IMR-90 (cell line): ENCODE data around the gene JKAMP. TPM values are rescaled to one million over a fixed set of nuclear protein-coding genes. Genes with fewer than 3 reads are reported as not detected.

Experiments used
- ATAC-seq: fragments of 200-7000 bp; cut with Tn5 transposase; 2 replicates; pipeline ENCODE4 v1.9.1; 2020; ENCODE audit warnings: low read depth, mild to moderate bottlenecking, moderate library complexity
- BruUV-seq: library from RNA; stranded (reverse); fragments of 400-500 nt; replicated peaks from 2 replicates; lab custom pipeline; 2021; lab: Mats Ljungman, UMichigan
- CTCF ChIA-PET: fragments of 300-600 bp; formaldehyde crosslinking; extraction: SDS; loops from one replicate; lab custom pipeline; 2021; ENCODE audit warnings: antibody characterized with exemption; lab: Yijun Ruan, JAX
- POLR2A ChIA-PET: fragments of 300-600 bp; sonication (Branson Sonifier 250); formaldehyde crosslinking; loops from one replicate; lab custom pipeline; 2022; ENCODE audit warnings: antibody characterized with exemption; ENCODE audit not compliant: unreplicated experiment; lab: Charles Lee
- DNase-seq: peaks from one replicate; pipeline ENCODE4 v3.0.0; 2013
- H2AFZ ChIP-seq: replicated peaks from 2 replicates; pipeline ENCODE3; 2013; ENCODE audit warnings: low read length, mild to moderate bottlenecking; ENCODE audit not compliant: poor library complexity
- H2AK5ac ChIP-seq: 2 replicates; pipeline ENCODE4 v1.6.1; 2013; ENCODE audit warnings: low read depth, low read length, inconsistent platforms
- H2AK9ac ChIP-seq: replicated peaks from 2 replicates; pipeline ENCODE3; 2013; ENCODE audit warnings: mild to moderate bottlenecking, low read depth, low read length, moderate library complexity; ENCODE audit not compliant: poor library complexity
- H2BK120ac ChIP-seq: 2 replicates; pipeline ENCODE4 v1.6.1; 2013; ENCODE audit warnings: low read depth, low read length, inconsistent platforms
- H2BK15ac ChIP-seq: 3 replicates; pipeline ENCODE4 v1.6.1; 2013; ENCODE audit warnings: low read depth, low read length, inconsistent platforms
- H2BK20ac ChIP-seq: 2 replicates; pipeline ENCODE4 v1.6.1; 2013; ENCODE audit warnings: low read depth, mild to moderate bottlenecking, inconsistent platforms, low read length, moderate library complexity
- H2BK5ac ChIP-seq: 2 replicates; pipeline ENCODE4 v1.6.1; 2013; ENCODE audit warnings: mild to moderate bottlenecking, low read depth, low read length, inconsistent platforms; ENCODE audit not compliant: poor library complexity, severe bottlenecking
- H3K14ac ChIP-seq: replicated peaks from 2 replicates; pipeline ENCODE4 v1.6.1; 2013; ENCODE audit warnings: low read depth, low read length, inconsistent platforms
- H3K18ac ChIP-seq: 2 replicates; pipeline ENCODE4 v1.6.1; 2013; ENCODE audit warnings: low read depth, low read length, control low read depth
- H3K23ac ChIP-seq: 2 replicates; pipeline ENCODE4 v1.6.1; 2013; ENCODE audit warnings: low read depth, low read length, inconsistent platforms
- H3K27ac ChIP-seq: 2 replicates; pipeline ENCODE4 v1.5.1; 2013; ENCODE audit warnings: mild to moderate bottlenecking, control low read depth, low read length; ENCODE audit not compliant: insufficient read depth
- H3K27me3 ChIP-seq: 2 replicates; pipeline ENCODE4 v1.6.1; 2013; ENCODE audit warnings: low read length; ENCODE audit not compliant: control insufficient read depth, insufficient read depth
- H3K36me3 ChIP-seq: 2 replicates; pipeline ENCODE4 v1.6.1; 2013; ENCODE audit warnings: low read length, mixed read lengths; ENCODE audit not compliant: control insufficient read depth, insufficient read depth
- H3K4ac ChIP-seq: 2 replicates; pipeline ENCODE4 v1.6.1; 2013; ENCODE audit warnings: low read depth, low read length, inconsistent platforms
- H3K4me1 ChIP-seq: 2 replicates; pipeline ENCODE4 v1.6.1; 2013; ENCODE audit warnings: low read length, mixed read lengths; ENCODE audit not compliant: control insufficient read depth, insufficient read depth
- H3K4me2 ChIP-seq: 2 replicates; pipeline ENCODE4 v1.6.1; 2013; ENCODE audit warnings: low read depth, mild to moderate bottlenecking, control low read depth, low read length, moderate library complexity
- H3K4me3 ChIP-seq: 2 replicates; pipeline ENCODE4 v1.5.1; 2013; ENCODE audit warnings: low read depth, mild to moderate bottlenecking, control low read depth, low read length, moderate library complexity; ENCODE audit not compliant: insufficient read depth
- H3K56ac ChIP-seq: 2 replicates; pipeline ENCODE4 v1.6.1; 2013; ENCODE audit warnings: low read length, inconsistent platforms; ENCODE audit not compliant: insufficient read depth; ENCODE audit errors: extremely low read depth
- H3K79me1 ChIP-seq, 2 experiments: 2 replicates each; pipeline ENCODE4 v1.6.1; 2013; ENCODE audit warnings: low read length in 2 of 2, inconsistent platforms in 1 of 2, low read depth in 1 of 2
- H3K9ac ChIP-seq: 2 replicates; pipeline ENCODE4 v1.6.1; 2013; ENCODE audit warnings: low read depth, low read length, control low read depth
- H3K9me1 ChIP-seq: 2 replicates; pipeline ENCODE4 v1.6.1; 2013; ENCODE audit warnings: low read length, inconsistent platforms; ENCODE audit not compliant: insufficient read depth
- H3K9me3 ChIP-seq: 2 replicates; pipeline ENCODE4 v1.6.1; 2013; ENCODE audit warnings: low read length; ENCODE audit not compliant: control insufficient read depth, insufficient read depth
- H4K20me1 ChIP-seq: 2 replicates; pipeline ENCODE4 v1.6.1; 2013; ENCODE audit warnings: low read length, inconsistent platforms; ENCODE audit not compliant: insufficient read depth
- H4K5ac ChIP-seq: 2 replicates; pipeline ENCODE4 v1.6.1; 2013; ENCODE audit warnings: mild to moderate bottlenecking, low read depth, low read length, control low read depth
- H4K8ac ChIP-seq, 2 experiments: 2 replicates each; pipeline ENCODE4 v1.6.1; 2013; ENCODE audit warnings: low read depth in 2 of 2, low read length in 2 of 2, control low read depth in 1 of 2, inconsistent platforms in 1 of 2
- H4K91ac ChIP-seq: 2 replicates; pipeline ENCODE4 v1.6.1; 2013; ENCODE audit warnings: low read depth, low read length, inconsistent platforms; ENCODE audit not compliant: insufficient read depth
- BHLHE40 ChIP-seq: fragments of 150-350 bp; IDR thresholded peaks from 2 replicates; pipeline ENCODE4 v1.6.1; 2016; ENCODE audit warnings: mild to moderate bottlenecking, low read depth, low read length
- CEBPB ChIP-seq: IDR thresholded peaks from 2 replicates; pipeline ENCODE4 v1.6.1; 2012; ENCODE audit warnings: low read depth, low read length, improper control_type of control experiment
- CHD1 ChIP-seq: IDR thresholded peaks from 2 replicates; pipeline ENCODE4 v1.6.1; 2012; ENCODE audit warnings: low read depth, low read length, improper control_type of control experiment
- FOS ChIP-seq: fragments of 150-350 bp; IDR thresholded peaks from 2 replicates; pipeline ENCODE4 v1.6.1; 2016; ENCODE audit warnings: low read depth, low read length
- MAFK ChIP-seq: IDR thresholded peaks from 2 replicates; pipeline ENCODE4 v1.6.1; 2012; ENCODE audit warnings: low read depth, low read length, improper control_type of control experiment
- MAZ ChIP-seq: IDR thresholded peaks from 2 replicates; pipeline ENCODE4 v1.6.1; 2012; ENCODE audit warnings: low read depth, mild to moderate bottlenecking, low read length, improper control_type of control experiment, moderate library complexity, borderline replicate concordance
- MXI1 ChIP-seq: IDR thresholded peaks from 2 replicates; pipeline ENCODE4 v1.6.1; 2012; ENCODE audit warnings: low read depth, mild to moderate bottlenecking, low read length, moderate library complexity, borderline replicate concordance
- NFE2L2 ChIP-seq: fragments of 150-350 bp; IDR thresholded peaks from 2 replicates; pipeline ENCODE4 v1.6.1; 2016; ENCODE audit warnings: low read depth, mild to moderate bottlenecking, low read length
- POLR2A ChIP-seq: IDR thresholded peaks from 2 replicates; pipeline ENCODE4 v1.6.1; 2012; ENCODE audit warnings: mild to moderate bottlenecking, low read depth, low read length
- RAD21 ChIP-seq: IDR thresholded peaks from 2 replicates; pipeline ENCODE4 v1.6.1; 2012; ENCODE audit warnings: low read length, improper control_type of control experiment
- RCOR1 ChIP-seq: IDR thresholded peaks from 2 replicates; pipeline ENCODE4 v1.6.1; 2012; ENCODE audit warnings: mild to moderate bottlenecking, low read length, improper control_type of control experiment; ENCODE audit not compliant: insufficient replicate concordance
- RFX5 ChIP-seq: IDR thresholded peaks from 2 replicates; pipeline ENCODE4 v1.8.0; 2012; ENCODE audit warnings: low read depth, mild to moderate bottlenecking, low read length, moderate library complexity
- SMC3 ChIP-seq: fragments of 150-350 bp; IDR thresholded peaks from 2 replicates; pipeline ENCODE4 v1.6.1; 2016; ENCODE audit warnings: low read depth, mild to moderate bottlenecking, antibody characterized with exemption, low read length, moderate library complexity
- WGBS, 2 experiments: methylation state at CpG; one replicate each; pipeline versions ENCODE4 v1.1.5 to v1.1.7; 2013; ENCODE audit warnings: missing lambda C conversion rate in 2 of 2; ENCODE audit not compliant: insufficient read length in 1 of 2; ENCODE audit errors: extremely low coverage in 2 of 2; 5-methylcytosine and 5-hydroxymethylcytosine counted together
- dilution Hi-C: fragments of 300-500 bp; cut with HindIII; formaldehyde crosslinking; loops from one replicate; pipeline ENCODE4 v1.14.3; 2018; ENCODE audit warnings: low sequenced_read_pairs; ENCODE audit not compliant: unreplicated experiment
- in situ Hi-C: fragments of 300-500 bp; cut with MboI; formaldehyde crosslinking; loops from 3 replicates; pipeline ENCODE4 v1.14.3; 2019; ENCODE audit warnings: low sequenced_read_pairs, inconsistent platforms, mixed read lengths
- intact Hi-C: fragments of 100-400 bp; cut with micrococcal nuclease; formaldehyde crosslinking; loops from 2 replicates; pipeline ENCODE4 v1.10.0; 2022
- polyA plus RNA-seq, 3 experiments: library from polyadenylated mRNA; depleted of rRNA; stranded (reverse); fragments of >200 nt; gene quantifications; 2 replicates each; pipeline ENCODE4 v1.2.3, GENCODE V29; 2012; ENCODE audit warnings: low replicate concordance in 1 of 3
- total RNA-seq: library from RNA; depleted of rRNA; stranded (reverse); fragments of >200 nt; gene quantifications from 2 replicates; pipeline ENCODE4 v1.2.3, GENCODE V29; 2012
- TF ChIP-seq, protein P1 (sequence below): fragments of 150-350 bp; IDR thresholded peaks from 2 replicates; pipeline ENCODE4 v1.6.1; 2017; ENCODE audit warnings: mild to moderate bottlenecking, antibody characterized with exemption, low read length, low read depth
- TF ChIP-seq, protein P2 (sequence below): conservative IDR thresholded peaks from 2 replicates; pipeline ENCODE4 v1.5.1; 2012; ENCODE audit warnings: mild to moderate bottlenecking, low read depth, low read length, improper control_type of control experiment

Gene JKAMP
- total and polyA plus RNA-seq, 2 of the 4 experiments (the other 2 are of a cell fraction) = 62.2 to 101 TPM

GRCh38 chr14:59480166-59480565 lies 4.2 kb upstream of the JKAMP start:
- no TSS peak for BruUV-seq
- peak overlapping the region; percentile 68; the same call in 1 of the 2 replicates for H2BK120ac ChIP-seq
- no peak overlapping the region for H2AFZ ChIP-seq
- H3K4ac ChIP-seq = peak overlapping the region; percentile 67
- dilution Hi-C loops (no loop called here), in situ Hi-C loops (loop anchor here (25.0 kb wide), 1 partner anchor 607 kb away; the partner anchor contains the start of gene PCNX4), intact Hi-C loops (no loop called here)
- peak overlapping the region; percentile 76; the same call in 1 of the 2 replicates for H3K23ac ChIP-seq
- no peak overlapping the region; the same call in 1 of the 2 replicates for H2BK20ac ChIP-seq
- no peak overlapping the region for H3K27ac ChIP-seq
- no peak overlapping the region for H3K4me3 ChIP-seq
- H3K79me1 ChIP-seq = peaks cover 15 to 65% of the 10 kb centered on the region in 2 experiments
- WGBS, 2 experiments = no CpG with 5 or more reads among the region's 1 CpG
- peak overlapping the region; percentile 68; the same call in 1 of the 2 replicates for H2AK5ac ChIP-seq
- peaks cover 18% of the 10 kb centered on the region for H3K36me3 ChIP-seq
- H4K91ac ChIP-seq = peak overlapping the region; percentile 21; the same call in 1 of the 2 replicates
- no peaks in the 10 kb centered on the region for H3K27me3 ChIP-seq
- peak overlapping the region; percentile 46 for H3K14ac ChIP-seq
- peak overlapping the region; percentile 15; the same call in 1 of the 2 replicates for H3K9ac ChIP-seq
- no peak for DNase-seq
- H4K8ac ChIP-seq = peak overlapping the region; percentile 20 to 22; a peak in 1 of 4 replicates
- H4K20me1 ChIP-seq = peaks cover 20% of the 10 kb centered on the region; the same call in 1 of the 2 replicates
- TF ChIP-seq, protein P1, sequence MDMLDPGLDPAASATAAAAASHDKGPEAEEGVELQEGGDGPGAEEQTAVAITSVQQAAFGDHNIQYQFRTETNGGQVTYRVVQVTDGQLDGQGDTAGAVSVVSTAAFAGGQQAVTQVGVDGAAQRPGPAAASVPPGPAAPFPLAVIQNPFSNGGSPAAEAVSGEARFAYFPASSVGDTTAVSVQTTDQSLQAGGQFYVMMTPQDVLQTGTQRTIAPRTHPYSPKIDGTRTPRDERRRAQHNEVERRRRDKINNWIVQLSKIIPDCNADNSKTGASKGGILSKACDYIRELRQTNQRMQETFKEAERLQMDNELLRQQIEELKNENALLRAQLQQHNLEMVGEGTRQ = no peak
- TF ChIP-seq SMC3 (no peak), FOS (no peak), RAD21 (no peak), MXI1 (no peak), RFX5 (no peak), CEBPB (no peak), RCOR1 (no peak), NFE2L2 (no peak), MAFK (no peak), MAZ (no peak), POLR2A (no peak), BHLHE40 (no peak), CHD1 (no peak)
- TF ChIP-seq, protein P2, sequence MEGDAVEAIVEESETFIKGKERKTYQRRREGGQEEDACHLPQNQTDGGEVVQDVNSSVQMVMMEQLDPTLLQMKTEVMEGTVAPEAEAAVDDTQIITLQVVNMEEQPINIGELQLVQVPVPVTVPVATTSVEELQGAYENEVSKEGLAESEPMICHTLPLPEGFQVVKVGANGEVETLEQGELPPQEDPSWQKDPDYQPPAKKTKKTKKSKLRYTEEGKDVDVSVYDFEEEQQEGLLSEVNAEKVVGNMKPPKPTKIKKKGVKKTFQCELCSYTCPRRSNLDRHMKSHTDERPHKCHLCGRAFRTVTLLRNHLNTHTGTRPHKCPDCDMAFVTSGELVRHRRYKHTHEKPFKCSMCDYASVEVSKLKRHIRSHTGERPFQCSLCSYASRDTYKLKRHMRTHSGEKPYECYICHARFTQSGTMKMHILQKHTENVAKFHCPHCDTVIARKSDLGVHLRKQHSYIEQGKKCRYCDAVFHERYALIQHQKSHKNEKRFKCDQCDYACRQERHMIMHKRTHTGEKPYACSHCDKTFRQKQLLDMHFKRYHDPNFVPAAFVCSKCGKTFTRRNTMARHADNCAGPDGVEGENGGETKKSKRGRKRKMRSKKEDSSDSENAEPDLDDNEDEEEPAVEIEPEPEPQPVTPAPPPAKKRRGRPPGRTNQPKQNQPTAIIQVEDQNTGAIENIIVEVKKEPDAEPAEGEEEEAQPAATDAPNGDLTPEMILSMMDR = no peak
- CTCF ChIA-PET = no interaction called here
- no peak for ATAC-seq
- POLR2A ChIA-PET = no interaction called here
- no peaks in the 10 kb centered on the region for H3K9me3 ChIP-seq
- H3K56ac ChIP-seq = no peak overlapping the region
- H3K18ac ChIP-seq = 0 out of 2 replicates have a peak overlapping the region, but pooled peaks have one; percentile 38
- peak overlapping the region; percentile 85 for H3K4me2 ChIP-seq
- H2BK15ac ChIP-seq = peak overlapping the region; percentile 38; the same call in 1 of the 3 replicates
- H3K9me1 ChIP-seq = peaks cover 10% of the 10 kb centered on the region
- H3K4me1 ChIP-seq = peaks cover 13% of the 10 kb centered on the region
- H2AK9ac ChIP-seq = no peak overlapping the region
- peak overlapping the region; percentile 40 for H2BK5ac ChIP-seq
- no peak overlapping the region for H4K5ac ChIP-seq
